Measurements from ENCODE around the gene SEPHS2.

Gene SEPHS2

GRCh38 chr16:30416624-30417528 lies 28.8 kb downstream of the SEPHS2 start:
- TF ChIP-seq CTCF (IDR thresholded peaks at IDR 0.05; ENCODE audit: low read depth, low read length, missing control alignments): no peak
- peak overlapping the region; percentile 70 for H3K4me3 ChIP-seq (ENCODE audit: low read depth, low read length)
- no peak for DNase-seq (ENCODE audit: low read depth)

GRCh38 chr16:30416047-30416603 lies 29.5 kb downstream of the SEPHS2 start:
- no peak for TF ChIP-seq CTCF (IDR thresholded peaks at IDR 0.05; ENCODE audit: low read depth, low read length, missing control alignments)
- DNase-seq (ENCODE audit: low read depth): no peak
- no peak overlapping the region for H3K4me3 ChIP-seq (ENCODE audit: low read depth, low read length)

GRCh38 chr16:30414159-30414558 lies 31.5 kb downstream of the SEPHS2 start:
- TF ChIP-seq CTCF (IDR thresholded peaks at IDR 0.05; ENCODE audit: low read depth, low read length, missing control alignments): no peak
- H3K4me3 ChIP-seq (ENCODE audit: low read depth, low read length): no peak overlapping the region
- no peak for DNase-seq (ENCODE audit: low read depth)

- no peak overlapping the region for H3K4me3 ChIP-seq (ENCODE audit: low read depth, low read length)
- DNase-seq (ENCODE audit: low read depth): no peak
Measured at GRCh38 chr16:30413112-30413806, 32.4 kb downstream of the SEPHS2 start.

GRCh38 chr16:30409125-30410060 lies 36.3 kb downstream of the SEPHS2 start:
- peak; percentile 92 for TF ChIP-seq CTCF (IDR thresholded peaks at IDR 0.05; ENCODE audit: low read depth, low read length, missing control alignments)
- peak; percentile 55 for DNase-seq (ENCODE audit: low read depth)
- H3K4me3 ChIP-seq (ENCODE audit: low read depth, low read length): no peak overlapping the region

More at GRCh38 chr16:30413112-30413806, 32.4 kb downstream of the SEPHS2 start:
- TF ChIP-seq CTCF (IDR thresholded peaks at IDR 0.05; ENCODE audit: low read depth, low read length, missing control alignments): no peak

- H3K4me3 ChIP-seq (ENCODE audit: low read depth, low read length): peak overlapping the region; percentile 66
- TF ChIP-seq CTCF (IDR thresholded peaks at IDR 0.05; ENCODE audit: low read depth, low read length, missing control alignments): no peak
- no peak for DNase-seq (ENCODE audit: low read depth)
Measured at GRCh38 chr16:30407804-30408534, 37.7 kb downstream of the SEPHS2 start.
